Measurements from ENCODE around the gene THAP4. TPM values are rescaled to one million over a fixed set of nuclear protein-coding genes. Genes with fewer than 3 reads are reported as not detected.

THAP4 gene
- total RNA-seq, 1 experiment from 2014 or later: 71.2 TPM

- Histone ChIP-seq H3K9ac (ENCODE audit: low read length) (no peak overlapping the region), H2AFZ (ENCODE audit: low read depth, low read length, poor library complexity, severe bottlenecking) (no peak overlapping the region), H3K79me2 (ENCODE audit: insufficient read depth, low read length) (peaks cover 97% of the 10 kb centered on the region), H3K36me3 (ENCODE audit: control insufficient read depth in 1 of 2, insufficient read depth in 2 of 2, low read length in 2 of 2) (no peaks in the 10 kb centered on the region), H3K9me2 (ENCODE audit: insufficient read depth) (no peaks in the 10 kb centered on the region), H3K27me3 (ENCODE audit: insufficient read depth, low read length) (no peaks in the 10 kb centered on the region), H3K4me1 (ENCODE audit: control insufficient read depth in 1 of 2, insufficient read depth in 2 of 2, low read length in 2 of 2) (no peaks in the 10 kb centered on the region; a peak in 1 of 4 replicates), H3K9me3 (ENCODE audit: control insufficient read depth in 1 of 2, insufficient read depth in 1 of 2, low read depth in 1 of 2, low read length in 2 of 2) (no peaks in the 10 kb centered on the region), H3K27ac (ENCODE audit: low read depth, low read length) (no peak overlapping the region), H4K20me1 (ENCODE audit: insufficient read depth) (no peaks in the 10 kb centered on the region; the same call in 1 of the 2 replicates), H3K4me3 (replicated peaks in 1 of 2; ENCODE audit: low read depth in 1 of 2, low read length in 2 of 2) (no peak overlapping the region), H3K4me2 (ENCODE audit: low read length) (no peak overlapping the region)
- no peak for DNase-seq (ENCODE audit: low read depth, low spot score)
- TF ChIP-seq EZH2phosphoT487 (IDR thresholded peaks at IDR 0.05; ENCODE audit: borderline replicate concordance) (no peak), CTCF (IDR thresholded peaks at IDR 0.05 in 2 of 3, conservative IDR thresholded peaks at IDR 0.05 in 1 of 3; ENCODE audit: borderline replicate concordance in 1 of 3, insufficient read depth in 1 of 3, low read depth in 2 of 3, low read length in 2 of 3) (no peak), ZFX (IDR thresholded peaks at IDR 0.05) (no peak), POLR2A (IDR thresholded peaks at IDR 0.05; ENCODE audit: borderline replicate concordance, extremely low read depth, insufficient read depth, insufficient read length) (no peak)
- ChIA-PET RAD21 (ENCODE audit: low non-redundant PET in 1 of 2, low total read pairs in 2 of 2, uncharacterized antibody in 2 of 2, unreplicated experiment in 2 of 2) (no interaction called here), CTCF (no interaction called here), POLR2A (no interaction called here)
- no peak for ATAC-seq
- intact Hi-C loops (cut with micrococcal nuclease): no loop called here
- no TSS peak for BruUV-seq (replicated peaks)
Measured at GRCh38 chr2:241645056-241645914, 8.3 kb upstream of the THAP4 start.

- Histone ChIP-seq H4K20me1 (ENCODE audit: insufficient read depth) (no peaks in the 10 kb centered on the region; the same call in 1 of the 2 replicates), H3K4me1 (ENCODE audit: control insufficient read depth in 1 of 2, insufficient read depth in 2 of 2, low read length in 2 of 2) (peaks cover 2 to 14% of the 10 kb centered on the region in 2 experiments; a peak in 3 of 4 replicates), H3K9ac (ENCODE audit: low read length) (no peak overlapping the region), H3K27ac (ENCODE audit: low read depth, low read length) (no peak overlapping the region), H3K9me2 (ENCODE audit: insufficient read depth) (no peaks in the 10 kb centered on the region), H3K79me2 (ENCODE audit: insufficient read depth, low read length) (peaks cover 90% of the 10 kb centered on the region), H2AFZ (ENCODE audit: low read depth, low read length, poor library complexity, severe bottlenecking) (no peak overlapping the region), H3K9me3 (ENCODE audit: control insufficient read depth in 1 of 2, insufficient read depth in 1 of 2, low read depth in 1 of 2, low read length in 2 of 2) (peaks cover 5 to 7% of the 10 kb centered on the region in 2 experiments; a peak in 2 of 4 replicates), H3K4me3 (replicated peaks in 1 of 2; ENCODE audit: low read depth in 1 of 2, low read length in 2 of 2) (no peak overlapping the region), H3K27me3 (ENCODE audit: insufficient read depth, low read length) (no peaks in the 10 kb centered on the region), H3K36me3 (ENCODE audit: control insufficient read depth in 1 of 2, insufficient read depth in 2 of 2, low read length in 2 of 2) (peaks cover 0 to 11% of the 10 kb centered on the region in 2 experiments; a peak in 1 of 4 replicates), H3K4me2 (ENCODE audit: low read length) (no peak overlapping the region)
- RAD21 ChIA-PET (ENCODE audit: low non-redundant PET in 1 of 2, low total read pairs in 2 of 2, uncharacterized antibody in 2 of 2, unreplicated experiment in 2 of 2): no interaction called here
- POLR2A ChIA-PET: no interaction called here
- CTCF ChIA-PET: no interaction called here
- DNase-seq (ENCODE audit: low read depth, low spot score): no peak
- no peak for ATAC-seq
- no TSS peak for BruUV-seq (replicated peaks)
- TF ChIP-seq JUND (IDR thresholded peaks at IDR 0.05): no peak
- TF ChIP-seq FOSL1 (IDR thresholded peaks at IDR 0.05; ENCODE audit: low read depth): no peak
- TF ChIP-seq ELF1 (IDR thresholded peaks at IDR 0.05; ENCODE audit: borderline replicate concordance, low read depth): no peak
- no peak for TF ChIP-seq SIN3A (IDR thresholded peaks at IDR 0.05; ENCODE audit: low read depth)
- no peak for TF ChIP-seq POLR2A (IDR thresholded peaks at IDR 0.05; ENCODE audit: borderline replicate concordance, extremely low read depth, insufficient read depth, insufficient read length)
- no peak for TF ChIP-seq CBX3 (IDR thresholded peaks at IDR 0.05; ENCODE audit: low read depth)
- intact Hi-C loops (cut with micrococcal nuclease): no loop called here
Measured at GRCh38 chr2:241641631-241642030, 4.7 kb upstream of the THAP4 start.

All from HCT116 (cell line).